Endodermal cell (in vitro differentiated cells): Measurements from ENCODE around the gene TXNRD3. TPM values are rescaled to one million over a fixed set of nuclear protein-coding genes. Genes with fewer than 3 reads are reported as not detected.
"Not testable (repeated sequence)": the region's sequence is repeated elsewhere in the genome, so short reads cannot be mapped to it uniquely, and the experiment has no call there.

Experiments used
- DNase-seq: peaks from one replicate; pipeline ENCODE4 v3.0.0-alpha.2; 2017
- H3K27ac ChIP-seq: 2 replicates; pipeline ENCODE4 v1.5.1; 2013; ENCODE audit warnings: mild to moderate bottlenecking, low read depth, low read length, moderate library complexity
- H3K27me3 ChIP-seq: 2 replicates; pipeline ENCODE4 v1.6.1; 2013; ENCODE audit warnings: mild to moderate bottlenecking, low read length, moderate library complexity; ENCODE audit not compliant: insufficient read depth, control insufficient read depth, poor library complexity, severe bottlenecking
- H3K36me3 ChIP-seq: 2 replicates; pipeline ENCODE4 v1.7.0; 2013; ENCODE audit warnings: mild to moderate bottlenecking, low read length, moderate library complexity; ENCODE audit not compliant: control insufficient read depth, insufficient read depth
- H3K4me1 ChIP-seq: one replicate; pipeline ENCODE4 v1.7.0; 2013; ENCODE audit warnings: low read length; ENCODE audit not compliant: control insufficient read depth, insufficient read depth
- H3K4me3 ChIP-seq: 2 replicates; pipeline ENCODE4 v1.5.1; 2013; ENCODE audit warnings: mild to moderate bottlenecking, low read length, moderate library complexity
- H3K9ac ChIP-seq: 2 replicates; pipeline ENCODE4 v1.6.1; 2013; ENCODE audit warnings: mild to moderate bottlenecking, low read length, moderate library complexity; ENCODE audit not compliant: poor library complexity, severe bottlenecking; ENCODE audit errors: extremely low read depth
- H3K9me3 ChIP-seq: 2 replicates; pipeline ENCODE4 v1.6.1; 2013; ENCODE audit warnings: mild to moderate bottlenecking, low read length, moderate library complexity; ENCODE audit not compliant: control insufficient read depth
- H3K27ac Mint-ChIP-seq: 2 replicates; pipeline ENCODE4 v1.8.0; 2020; ENCODE audit warnings: mixed read lengths
- H3K27me3 Mint-ChIP-seq: 2 replicates; pipeline ENCODE4 v1.8.0; 2021; ENCODE audit warnings: mild to moderate bottlenecking, mixed read lengths; ENCODE audit not compliant: insufficient read depth
- H3K36me3 Mint-ChIP-seq: 2 replicates; pipeline ENCODE4 v1.8.0; 2020; ENCODE audit warnings: low read depth, mixed read lengths
- H3K4me1 Mint-ChIP-seq: 2 replicates; pipeline ENCODE4 v1.8.0; 2020; ENCODE audit warnings: mixed read lengths
- H3K4me3 Mint-ChIP-seq: 2 replicates; pipeline ENCODE4 v1.8.0; 2020; ENCODE audit warnings: mild to moderate bottlenecking, moderate library complexity, mixed read lengths
- H3K9me3 Mint-ChIP-seq: 2 replicates; pipeline ENCODE4 v1.8.0; 2020; ENCODE audit warnings: mild to moderate bottlenecking, mixed read lengths
- WGBS, 2 experiments: methylation state at CpG; one replicate each; pipeline versions ENCODE4 v1.1.5 to v1.1.7; 2013; ENCODE audit warnings: missing lambda C conversion rate in 2 of 2, mixed read lengths in 1 of 2; ENCODE audit not compliant: insufficient coverage in 1 of 2, insufficient read length in 1 of 2; 5-methylcytosine and 5-hydroxymethylcytosine counted together
- total RNA-seq, 2 donors: library from RNA; stranded (reverse); fragmentation: NEBNext Ultra II Directional in 1 of 2; extraction: Animal tissue kit (Norgen Biotek cat#: 25700) in 1 of 2; gene quantifications; 2 replicates in 1 of 2; 3 replicates in 1 of 2; pipeline ENCODE4 v1.2.1, GENCODE V29; 2021
- TF ChIP-seq, protein P1 (sequence below): fragments of 200-600 bp; sonication (generic); conservative IDR thresholded peaks from 2 replicates; pipeline ENCODE4 v1.5.0; 2021; ENCODE audit warnings: antibody characterized with exemption, mild to moderate bottlenecking

TXNRD3 gene
- total RNA-seq, 2 donors from 2014 or later: 13.1 to 18.1 TPM

DNA sequence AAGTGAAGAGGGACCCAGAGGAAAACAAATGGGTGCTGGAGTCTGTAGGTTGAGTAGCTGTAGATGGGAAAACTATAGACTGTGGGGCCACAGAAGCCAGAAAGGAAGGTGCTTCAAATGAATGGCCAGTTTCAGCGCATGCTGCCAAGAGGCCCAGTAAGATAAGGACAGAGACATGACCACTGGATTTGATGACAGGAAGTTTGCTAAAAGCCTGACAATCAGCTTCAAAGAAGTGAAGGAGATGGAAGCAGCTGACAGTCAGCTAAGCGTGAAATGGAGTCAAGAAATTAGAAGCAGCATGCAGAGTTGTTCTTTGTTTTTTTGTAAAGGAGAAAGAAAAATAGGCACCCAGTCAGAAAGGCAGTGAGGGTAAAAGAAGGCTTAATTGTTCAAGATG, 24.9 kb downstream of the TXNRD3 start:
- Histone ChIP-seq H3K36me3 (peaks cover 18% of the 10 kb centered on the region), H3K27ac (no peak overlapping the region), H3K4me1 (no peaks in the 10 kb centered on the region), H3K4me3 (no peak overlapping the region), H3K27me3 (no peaks in the 10 kb centered on the region), H3K9ac (no peak overlapping the region), H3K9me3 (no peaks in the 10 kb centered on the region)
- peaks cover 8% of the 10 kb centered on the region for H3K4me1 Mint-ChIP-seq
- WGBS, 2 experiments: 85 to 90% methylated on average over 2 of the region's 2 CpGs
- DNase-seq: no peak
- no peak overlapping the region for H3K27ac Mint-ChIP-seq
- H3K9me3 Mint-ChIP-seq: no peaks in the 10 kb centered on the region
- no peak overlapping the region for H3K4me3 Mint-ChIP-seq
- TF ChIP-seq, protein P1, sequence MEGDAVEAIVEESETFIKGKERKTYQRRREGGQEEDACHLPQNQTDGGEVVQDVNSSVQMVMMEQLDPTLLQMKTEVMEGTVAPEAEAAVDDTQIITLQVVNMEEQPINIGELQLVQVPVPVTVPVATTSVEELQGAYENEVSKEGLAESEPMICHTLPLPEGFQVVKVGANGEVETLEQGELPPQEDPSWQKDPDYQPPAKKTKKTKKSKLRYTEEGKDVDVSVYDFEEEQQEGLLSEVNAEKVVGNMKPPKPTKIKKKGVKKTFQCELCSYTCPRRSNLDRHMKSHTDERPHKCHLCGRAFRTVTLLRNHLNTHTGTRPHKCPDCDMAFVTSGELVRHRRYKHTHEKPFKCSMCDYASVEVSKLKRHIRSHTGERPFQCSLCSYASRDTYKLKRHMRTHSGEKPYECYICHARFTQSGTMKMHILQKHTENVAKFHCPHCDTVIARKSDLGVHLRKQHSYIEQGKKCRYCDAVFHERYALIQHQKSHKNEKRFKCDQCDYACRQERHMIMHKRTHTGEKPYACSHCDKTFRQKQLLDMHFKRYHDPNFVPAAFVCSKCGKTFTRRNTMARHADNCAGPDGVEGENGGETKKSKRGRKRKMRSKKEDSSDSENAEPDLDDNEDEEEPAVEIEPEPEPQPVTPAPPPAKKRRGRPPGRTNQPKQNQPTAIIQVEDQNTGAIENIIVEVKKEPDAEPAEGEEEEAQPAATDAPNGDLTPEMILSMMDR: no peak
- peaks cover 2% of the 10 kb centered on the region for H3K36me3 Mint-ChIP-seq
- H3K27me3 Mint-ChIP-seq: no peaks in the 10 kb centered on the region

DNA sequence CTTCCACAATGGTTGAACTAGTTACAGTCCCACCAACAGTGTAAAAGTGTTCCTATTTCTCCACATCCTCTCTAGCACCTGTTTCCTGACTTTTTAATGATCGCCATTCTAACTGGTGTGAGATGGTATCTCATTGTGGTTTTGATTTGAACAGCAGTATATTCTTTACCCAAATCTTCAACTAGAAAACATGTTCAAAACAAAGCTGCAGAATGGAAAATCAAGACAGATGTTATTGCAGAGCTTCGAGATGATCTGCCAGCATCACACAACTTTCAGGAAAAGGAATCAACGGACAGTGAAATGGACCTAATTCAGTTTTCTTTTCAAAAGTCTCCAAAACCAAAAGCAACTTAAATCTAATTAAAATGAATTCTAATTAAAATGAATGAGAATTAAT, 29.2 kb downstream of the TXNRD3 start:
- H3K27ac ChIP-seq, H3K9me3 ChIP-seq, H3K36me3 Mint-ChIP-seq, H3K4me3 Mint-ChIP-seq, H3K4me1 ChIP-seq, H3K9ac ChIP-seq, H3K27me3 ChIP-seq, H3K27ac Mint-ChIP-seq, H3K9me3 Mint-ChIP-seq, H3K4me1 Mint-ChIP-seq, H3K4me3 ChIP-seq, H3K27me3 Mint-ChIP-seq, DNase-seq: not testable (repeated sequence)
- H3K36me3 ChIP-seq: peaks cover 18% of the 10 kb centered on the region
- 90 to 100% methylated on average over 1 to 2 of the region's 3 CpGs for whole genome bisulfite sequencing, 2 experiments

DNA sequence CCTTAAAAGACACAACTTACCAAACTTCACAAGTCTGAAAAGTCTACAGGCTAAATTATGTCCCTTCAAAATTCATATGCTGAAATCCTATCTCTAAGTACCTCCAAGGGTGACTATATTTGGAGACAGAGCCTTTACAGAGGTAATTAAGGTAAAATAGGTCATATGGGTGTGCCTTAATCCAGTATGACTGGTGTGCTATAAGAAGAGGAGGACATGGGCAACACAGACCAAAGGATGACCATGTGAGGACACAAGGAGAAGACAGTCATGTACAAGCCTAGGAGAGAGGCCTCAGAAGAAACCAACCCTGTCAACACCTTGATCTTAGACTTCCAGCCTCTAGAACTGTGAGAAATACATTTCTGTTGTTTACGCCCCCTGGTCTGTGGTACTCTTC, 32.2 kb downstream of the TXNRD3 start:
- Histone ChIP-seq H3K27ac (no peak overlapping the region), H3K4me1 (no peaks in the 10 kb centered on the region), H3K9ac (no peak overlapping the region), H3K4me3 (no peak overlapping the region), H3K36me3 (peaks cover 5% of the 10 kb centered on the region), H3K27me3 (no peaks in the 10 kb centered on the region), H3K9me3 (no peaks in the 10 kb centered on the region)
- Mint-ChIP-seq H3K27me3 (no peaks in the 10 kb centered on the region), H3K9me3 (no peaks in the 10 kb centered on the region), H3K4me3 (no peak overlapping the region), H3K36me3 (peaks cover 5% of the 10 kb centered on the region), H3K27ac (no peak overlapping the region), H3K4me1 (no peaks in the 10 kb centered on the region)
- WGBS, 2 experiments: 96 to 100% methylated on average over 1 of the region's 1 CpG
- TF ChIP-seq, protein P1: no peak
- DNase-seq: no peak

DNA sequence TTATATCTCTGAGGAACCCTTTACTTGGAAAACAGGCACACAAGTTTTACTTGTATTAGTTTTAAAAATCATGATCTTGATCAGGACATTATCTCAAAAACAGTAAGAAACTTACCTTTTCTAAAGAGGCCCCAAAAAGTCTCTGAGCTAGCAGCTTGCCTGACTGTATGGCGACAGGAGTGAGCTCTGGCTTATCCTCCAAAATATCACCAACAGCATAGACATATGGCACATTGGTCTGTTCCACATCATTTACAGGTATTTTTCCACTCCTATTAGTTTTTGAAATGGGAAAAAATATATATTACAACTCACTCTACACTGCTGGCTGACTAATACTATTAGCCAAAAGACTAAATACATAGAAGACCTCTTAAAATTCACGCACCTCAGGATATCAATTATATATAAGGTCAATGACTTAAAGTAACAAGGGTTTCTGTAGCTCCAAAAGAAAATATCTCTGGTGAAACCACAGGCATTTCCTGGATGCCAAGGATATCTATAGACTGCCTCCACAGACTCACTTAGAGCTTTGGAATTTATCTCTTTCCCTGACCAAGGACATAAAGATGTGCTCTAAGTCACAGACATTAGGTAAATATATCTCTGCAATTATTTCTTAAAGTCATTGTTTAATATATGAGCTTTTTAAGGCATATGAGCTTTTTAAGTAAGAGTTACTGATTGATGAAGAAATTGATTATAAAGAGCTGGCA, 33.1 kb downstream of the TXNRD3 start:
- WGBS, 2 experiments: 88 to 100% methylated on average over 1 to 2 of the region's 2 CpGs
- H3K27ac ChIP-seq: no peak overlapping the region
- Mint-ChIP-seq H3K27ac (no peak overlapping the region), H3K27me3 (no peaks in the 10 kb centered on the region), H3K9me3 (no peaks in the 10 kb centered on the region), H3K36me3 (peaks cover 7% of the 10 kb centered on the region), H3K4me1 (no peaks in the 10 kb centered on the region), H3K4me3 (no peak overlapping the region)
- no peaks in the 10 kb centered on the region for H3K27me3 ChIP-seq
- no peak overlapping the region for H3K4me3 ChIP-seq
- TF ChIP-seq, protein P1: no peak
- H3K9me3 ChIP-seq: no peaks in the 10 kb centered on the region
- DNase-seq: no peak
- H3K9ac ChIP-seq: no peak overlapping the region
- H3K4me1 ChIP-seq: no peaks in the 10 kb centered on the region
- no peaks in the 10 kb centered on the region for H3K36me3 ChIP-seq
